Stimulated activated naive CD8-positive, alpha-beta T cell treated with anti-CD3 and anti-CD28 coated beads, Interleukin-15, Interleukin-2, amounts not matched to agents 100 U/mL and 50 U/mL, for 24 hours (primary cell): ENCODE results near the gene AFF1.
A peak's percentile ranks its signal among the peaks of the same experiment; 100 is the strongest.

ENCODE experiments used
- ATAC-seq: fragments of 150-1000 bp; cut with Tn5 transposase; one replicate; pipeline ENCODE4 v1.10.0; 2021
- DNase-seq: peaks from one replicate; pipeline ENCODE4 v3.0.0; 2021

The AFF1 gene

GRCh38 chr4:86934771-86935565 is at the start of gene AFF1:
Gene AFF1 (plus strand): TSS chr4:86935011. CDS start chr4:86948534, 13,523 bp downstream.
- peak; percentile 86 for ATAC-seq
- DNase-seq = peak; percentile 90

GRCh38 chr4:86890790-86891189 is 44.0 kb upstream of the AFF1 start:
- DNase-seq = no peak

GRCh38 chr4:86891762-86892635 is 42.8 kb upstream of the AFF1 start, which contains the start of gene C4orf36:
Gene C4orf36 (minus strand): TSS chr4:86892422. CDS start chr4:86891520, 902 bp downstream.
- ATAC-seq = peak; percentile 65
- peak; percentile 45 for DNase-seq

More at GRCh38 chr4:86890790-86891189, 44.0 kb upstream of the AFF1 start:
- no peak for ATAC-seq

GRCh38 chr4:86892636-86892960 is 42.2 kb upstream of the AFF1 start:
- DNase-seq = no peak
- no peak for ATAC-seq

- no peak for DNase-seq
- no peak for ATAC-seq
These were observed 41.7 kb upstream of the AFF1 start for GRCh38 chr4:86893136-86893535.

- DNase-seq (no peak), ATAC-seq (no peak)
These were observed 40.4 kb upstream of the AFF1 start for GRCh38 chr4:86894455-86894854.

- ATAC-seq (no peak), DNase-seq (no peak)
These were observed 38.9 kb upstream of the AFF1 start for GRCh38 chr4:86895692-86896488.

GRCh38 chr4:86896596-86896995 is 38.2 kb upstream of the AFF1 start:
- DNase-seq (no peak), ATAC-seq (no peak)

- no peak for ATAC-seq
- DNase-seq = no peak
These were observed 36.2 kb upstream of the AFF1 start for GRCh38 chr4:86898562-86898961.

- ATAC-seq (no peak), DNase-seq (no peak)
These were observed 32.9 kb upstream of the AFF1 start for GRCh38 chr4:86901864-86902263.

- DNase-seq (no peak), ATAC-seq (no peak)
These were observed 26.6 kb upstream of the AFF1 start for GRCh38 chr4:86908251-86908657.

- ATAC-seq = no peak
These were observed 25.1 kb upstream of the AFF1 start for GRCh38 chr4:86909546-86910295.

GRCh38 chr4:86910369-86910768 is 24.4 kb upstream of the AFF1 start:
- DNase-seq = no peak

More at GRCh38 chr4:86909546-86910295, 25.1 kb upstream of the AFF1 start:
- DNase-seq = no peak

GRCh38 chr4:86910820-86911684 is 23.8 kb upstream of the AFF1 start:
- ATAC-seq = no peak

More at GRCh38 chr4:86910369-86910768, 24.4 kb upstream of the AFF1 start:
- no peak for ATAC-seq

GRCh38 chr4:86916392-86916791 is 18.4 kb upstream of the AFF1 start:
- DNase-seq = no peak
- no peak for ATAC-seq

More at GRCh38 chr4:86910820-86911684, 23.8 kb upstream of the AFF1 start:
- no peak for DNase-seq

- ATAC-seq (no peak), DNase-seq (no peak)
These were observed 17.4 kb upstream of the AFF1 start for GRCh38 chr4:86917212-86918039.

- ATAC-seq (no peak), DNase-seq (no peak)
These were observed 16.2 kb upstream of the AFF1 start for GRCh38 chr4:86918539-86919072.

- DNase-seq (no peak), ATAC-seq (no peak)
These were observed 15.1 kb upstream of the AFF1 start for GRCh38 chr4:86919561-86920223.
